ENCODE results near the gene SLC39A12.

SLC39A12 gene

DNA sequence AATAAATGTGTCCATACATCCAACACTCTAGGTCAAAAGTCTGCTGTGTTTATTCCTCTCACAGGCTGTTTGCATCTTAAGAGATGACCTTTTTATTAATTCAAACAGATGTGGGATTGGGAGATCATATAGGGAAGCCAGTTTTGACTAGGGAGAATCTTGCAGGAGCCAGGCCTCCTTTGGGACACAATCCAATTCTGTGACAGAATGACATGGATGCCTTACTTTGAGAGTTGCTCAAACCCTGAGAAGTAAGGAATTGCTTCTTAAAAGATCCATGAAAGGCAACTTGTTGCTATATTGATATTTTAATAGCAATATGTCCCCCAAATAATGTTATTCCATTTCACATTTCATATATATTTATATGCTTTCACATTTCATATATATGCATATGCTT is 135.0 kb downstream of the SLC39A12 start:
- Histone ChIP-seq H3K27me3 (ENCODE audit: low read length) (no peaks in the 10 kb centered on the region), H2AFZ (ENCODE audit: low read depth, low read length, severe bottlenecking) (no peak overlapping the region), H3K9ac (ENCODE audit: low read length) (no peak overlapping the region), H3K9me3 (ENCODE audit: insufficient read depth, low read length) (no peaks in the 10 kb centered on the region), H3K4me3 (ENCODE audit: insufficient read depth, low read length, poor library complexity, severe bottlenecking) (no peak overlapping the region), H3K27ac (ENCODE audit: low read depth, low read length) (no peak overlapping the region), H3K79me2 (ENCODE audit: insufficient read depth, low read length) (no peaks in the 10 kb centered on the region), H3K9me2 (replicated peaks; ENCODE audit: insufficient read depth, low read length) (no peaks in the 10 kb centered on the region; the same call in 1 of the 2 replicates), H3F3A (ENCODE audit: insufficient read depth) (no peaks in the 10 kb centered on the region), H3K36me3 (ENCODE audit: low read length) (no peaks in the 10 kb centered on the region), H4K20me1 (ENCODE audit: low read depth, low read length) (no peaks in the 10 kb centered on the region), H3K4me2 (ENCODE audit: low read depth, low read length, poor library complexity, severe bottlenecking) (no peak overlapping the region)
- TF ChIP-seq, protein P1, sequence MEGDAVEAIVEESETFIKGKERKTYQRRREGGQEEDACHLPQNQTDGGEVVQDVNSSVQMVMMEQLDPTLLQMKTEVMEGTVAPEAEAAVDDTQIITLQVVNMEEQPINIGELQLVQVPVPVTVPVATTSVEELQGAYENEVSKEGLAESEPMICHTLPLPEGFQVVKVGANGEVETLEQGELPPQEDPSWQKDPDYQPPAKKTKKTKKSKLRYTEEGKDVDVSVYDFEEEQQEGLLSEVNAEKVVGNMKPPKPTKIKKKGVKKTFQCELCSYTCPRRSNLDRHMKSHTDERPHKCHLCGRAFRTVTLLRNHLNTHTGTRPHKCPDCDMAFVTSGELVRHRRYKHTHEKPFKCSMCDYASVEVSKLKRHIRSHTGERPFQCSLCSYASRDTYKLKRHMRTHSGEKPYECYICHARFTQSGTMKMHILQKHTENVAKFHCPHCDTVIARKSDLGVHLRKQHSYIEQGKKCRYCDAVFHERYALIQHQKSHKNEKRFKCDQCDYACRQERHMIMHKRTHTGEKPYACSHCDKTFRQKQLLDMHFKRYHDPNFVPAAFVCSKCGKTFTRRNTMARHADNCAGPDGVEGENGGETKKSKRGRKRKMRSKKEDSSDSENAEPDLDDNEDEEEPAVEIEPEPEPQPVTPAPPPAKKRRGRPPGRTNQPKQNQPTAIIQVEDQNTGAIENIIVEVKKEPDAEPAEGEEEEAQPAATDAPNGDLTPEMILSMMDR (IDR thresholded peaks at IDR 0.05; ENCODE audit: insufficient read depth, low read length, poor library complexity, severe bottlenecking): no peak
- no peak for TF ChIP-seq EZH2phosphoT487 (conservative IDR thresholded peaks at IDR 0.05; ENCODE audit: low read length)

DNA sequence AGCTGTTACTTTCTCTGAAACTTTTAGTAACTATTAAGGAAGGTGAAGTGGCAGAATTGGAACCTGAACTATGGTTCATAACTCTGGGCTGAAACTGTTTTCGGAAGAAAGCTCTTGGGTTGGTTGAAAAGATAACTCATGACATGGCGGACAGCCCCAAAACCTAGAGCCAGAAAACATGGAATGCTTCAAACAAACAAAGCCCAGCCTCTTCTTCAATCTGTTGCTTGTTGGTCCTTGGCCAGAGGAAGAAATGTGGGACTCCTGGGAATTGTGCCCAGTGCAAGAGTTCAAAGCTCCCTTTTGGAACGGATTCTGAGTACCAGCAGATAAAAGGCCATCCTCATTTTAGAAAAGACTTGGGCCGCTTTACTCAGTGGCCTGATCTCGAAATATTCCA is 135.6 kb downstream of the SLC39A12 start:
- H3F3A ChIP-seq (ENCODE audit: insufficient read depth): no peaks in the 10 kb centered on the region
- no peak overlapping the region for H2AFZ ChIP-seq (ENCODE audit: low read depth, low read length, severe bottlenecking)
- H3K9me2 ChIP-seq (replicated peaks; ENCODE audit: insufficient read depth, low read length): no peaks in the 10 kb centered on the region; the same call in 1 of the 2 replicates
- H3K4me3 ChIP-seq (ENCODE audit: insufficient read depth, low read length, poor library complexity, severe bottlenecking): no peak overlapping the region
- no peaks in the 10 kb centered on the region for H4K20me1 ChIP-seq (ENCODE audit: low read depth, low read length)
- no peak overlapping the region for H3K27ac ChIP-seq (ENCODE audit: low read depth, low read length)
- no peak overlapping the region for H3K4me2 ChIP-seq (ENCODE audit: low read depth, low read length, poor library complexity, severe bottlenecking)
- no peaks in the 10 kb centered on the region for H3K9me3 ChIP-seq (ENCODE audit: insufficient read depth, low read length)
- no peak overlapping the region for H3K9ac ChIP-seq (ENCODE audit: low read length)
- H3K79me2 ChIP-seq (ENCODE audit: insufficient read depth, low read length): no peaks in the 10 kb centered on the region
- no peaks in the 10 kb centered on the region for H3K27me3 ChIP-seq (ENCODE audit: low read length)
- no peaks in the 10 kb centered on the region for H3K36me3 ChIP-seq (ENCODE audit: low read length)
- TF ChIP-seq EZH2phosphoT487 (conservative IDR thresholded peaks at IDR 0.05; ENCODE audit: low read length): no peak
- TF ChIP-seq, protein P1 (IDR thresholded peaks at IDR 0.05; ENCODE audit: insufficient read depth, low read length, poor library complexity, severe bottlenecking): no peak

Measured in SU-DHL-6 (cell line).